ENCODE results near the gene CBX1. TPM values are rescaled to one million over a fixed set of nuclear protein-coding genes. Genes with fewer than 3 reads are reported as not detected.

The CBX1 gene
- total and polyA plus RNA-seq, 2 of the 4 experiments (the other 2 are of a cell fraction) = 35.0 to 54.9 TPM

GRCh38 chr17:48129981-48130380, 28.7 kb upstream of the CBX1 start:
- no peak overlapping the region for H2BK20ac ChIP-seq (ENCODE audit: low read depth, low read length)
- H4K20me1 ChIP-seq (ENCODE audit: insufficient read depth, low read length) = no peaks in the 10 kb centered on the region
- intact Hi-C loops (cut with micrococcal nuclease) = loop anchor here (2.0 kb wide), 1 partner anchor 55 kb away; no protein-coding TSS in a partner anchor
- H3K9me1 ChIP-seq (ENCODE audit: insufficient read depth, low read length) = no peaks in the 10 kb centered on the region
- no peak overlapping the region for H3K4me2 ChIP-seq (ENCODE audit: low read depth, low read length)
- no peak overlapping the region for H4K91ac ChIP-seq (ENCODE audit: insufficient read depth, low read depth, low read length)
- H2BK15ac ChIP-seq (ENCODE audit: low read depth, low read length) = no peak overlapping the region
- no peak overlapping the region for H4K5ac ChIP-seq (ENCODE audit: low read depth, low read length)
- no peak for ATAC-seq (ENCODE audit: low read depth)
- H2AK5ac ChIP-seq (ENCODE audit: low read depth, low read length) = no peak overlapping the region
- dilution Hi-C loops (cut with HindIII; ENCODE audit: low sequenced_read_pairs, unreplicated experiment) = no loop called here
- in situ Hi-C loops (cut with MboI; ENCODE audit: low sequenced_read_pairs) = loop anchor here (5.0 kb wide), 1 partner anchor 103 kb away; no protein-coding TSS in a partner anchor
- 80% methylated on average over 1 of the region's 5 CpGs; no CpG with 5 or more reads in 1 of the 2 experiments for WGBS, 2 experiments (ENCODE audit: extremely low coverage in 2 of 2, insufficient read length in 1 of 2)
- H2BK5ac ChIP-seq (ENCODE audit: low read depth, low read length, poor library complexity, severe bottlenecking) = no peak overlapping the region
- no peak overlapping the region for H2AFZ ChIP-seq (replicated peaks; ENCODE audit: low read length, poor library complexity)
- POLR2A ChIA-PET (ENCODE audit: unreplicated experiment) = no interaction called here
- H3K27me3 ChIP-seq (ENCODE audit: control insufficient read depth, insufficient read depth, low read length) = peaks cover 10% of the 10 kb centered on the region
- peaks cover 2% of the 10 kb centered on the region; the same call in 1 of the 2 replicates for H3K36me3 ChIP-seq (ENCODE audit: control insufficient read depth, insufficient read depth, low read length)
- H4K8ac ChIP-seq (ENCODE audit: low read depth in 2 of 2, low read length in 2 of 2) = no peak overlapping the region
- no peak for TF ChIP-seq MAFK (IDR thresholded peaks at IDR 0.05; ENCODE audit: low read depth, low read length)
- TF ChIP-seq BHLHE40 (IDR thresholded peaks at IDR 0.05; ENCODE audit: low read depth, low read length) = no peak
- no peak for TF ChIP-seq CHD1 (IDR thresholded peaks at IDR 0.05; ENCODE audit: low read depth, low read length)
- no peak for TF ChIP-seq RAD21 (IDR thresholded peaks at IDR 0.05; ENCODE audit: low read length)
- TF ChIP-seq, protein P1, sequence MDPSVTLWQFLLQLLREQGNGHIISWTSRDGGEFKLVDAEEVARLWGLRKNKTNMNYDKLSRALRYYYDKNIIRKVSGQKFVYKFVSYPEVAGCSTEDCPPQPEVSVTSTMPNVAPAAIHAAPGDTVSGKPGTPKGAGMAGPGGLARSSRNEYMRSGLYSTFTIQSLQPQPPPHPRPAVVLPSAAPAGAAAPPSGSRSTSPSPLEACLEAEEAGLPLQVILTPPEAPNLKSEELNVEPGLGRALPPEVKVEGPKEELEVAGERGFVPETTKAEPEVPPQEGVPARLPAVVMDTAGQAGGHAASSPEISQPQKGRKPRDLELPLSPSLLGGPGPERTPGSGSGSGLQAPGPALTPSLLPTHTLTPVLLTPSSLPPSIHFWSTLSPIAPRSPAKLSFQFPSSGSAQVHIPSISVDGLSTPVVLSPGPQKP (IDR thresholded peaks at IDR 0.05; ENCODE audit: borderline replicate concordance, low read depth, low read length) = no peak
- no peak for TF ChIP-seq RFX5 (IDR thresholded peaks at IDR 0.05; ENCODE audit: low read depth, low read length)
- TF ChIP-seq CEBPB (IDR thresholded peaks at IDR 0.05; ENCODE audit: low read depth, low read length) = no peak
- TF ChIP-seq MAZ (IDR thresholded peaks at IDR 0.05; ENCODE audit: borderline replicate concordance, low read depth, low read length) = no peak
- TF ChIP-seq RCOR1 (IDR thresholded peaks at IDR 0.05; ENCODE audit: insufficient replicate concordance, low read length) = no peak
- TF ChIP-seq POLR2A (IDR thresholded peaks at IDR 0.05; ENCODE audit: low read depth, low read length) = no peak
- TF ChIP-seq MXI1 (IDR thresholded peaks at IDR 0.05; ENCODE audit: borderline replicate concordance, low read depth, low read length) = no peak
- no peak for TF ChIP-seq FOS (IDR thresholded peaks at IDR 0.05; ENCODE audit: low read depth, low read length)
- TF ChIP-seq USF2 (IDR thresholded peaks at IDR 0.05; ENCODE audit: low read depth, low read length) = no peak
- TF ChIP-seq SMC3 (IDR thresholded peaks at IDR 0.05; ENCODE audit: low read depth, low read length) = no peak
- no peak for TF ChIP-seq NFE2L2 (IDR thresholded peaks at IDR 0.05; ENCODE audit: low read depth, low read length)
- TF ChIP-seq, protein P2, sequence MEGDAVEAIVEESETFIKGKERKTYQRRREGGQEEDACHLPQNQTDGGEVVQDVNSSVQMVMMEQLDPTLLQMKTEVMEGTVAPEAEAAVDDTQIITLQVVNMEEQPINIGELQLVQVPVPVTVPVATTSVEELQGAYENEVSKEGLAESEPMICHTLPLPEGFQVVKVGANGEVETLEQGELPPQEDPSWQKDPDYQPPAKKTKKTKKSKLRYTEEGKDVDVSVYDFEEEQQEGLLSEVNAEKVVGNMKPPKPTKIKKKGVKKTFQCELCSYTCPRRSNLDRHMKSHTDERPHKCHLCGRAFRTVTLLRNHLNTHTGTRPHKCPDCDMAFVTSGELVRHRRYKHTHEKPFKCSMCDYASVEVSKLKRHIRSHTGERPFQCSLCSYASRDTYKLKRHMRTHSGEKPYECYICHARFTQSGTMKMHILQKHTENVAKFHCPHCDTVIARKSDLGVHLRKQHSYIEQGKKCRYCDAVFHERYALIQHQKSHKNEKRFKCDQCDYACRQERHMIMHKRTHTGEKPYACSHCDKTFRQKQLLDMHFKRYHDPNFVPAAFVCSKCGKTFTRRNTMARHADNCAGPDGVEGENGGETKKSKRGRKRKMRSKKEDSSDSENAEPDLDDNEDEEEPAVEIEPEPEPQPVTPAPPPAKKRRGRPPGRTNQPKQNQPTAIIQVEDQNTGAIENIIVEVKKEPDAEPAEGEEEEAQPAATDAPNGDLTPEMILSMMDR (conservative IDR thresholded peaks at IDR 0.05; ENCODE audit: low read depth, low read length) = no peak
- CTCF ChIA-PET = interaction anchor here (2.7 kb wide), 1 partner anchor 104 kb away, joined by 18 read pairs; no protein-coding TSS in a partner anchor
- H3K56ac ChIP-seq (ENCODE audit: extremely low read depth, insufficient read depth, low read length) = no peak overlapping the region
- no peak overlapping the region for H2AK9ac ChIP-seq (replicated peaks; ENCODE audit: low read depth, low read length, poor library complexity)
- no peaks in the 10 kb centered on the region for H3K4me1 ChIP-seq (ENCODE audit: control insufficient read depth, insufficient read depth, low read length)
- H3K14ac ChIP-seq (replicated peaks; ENCODE audit: low read depth, low read length) = no peak overlapping the region
- no peak overlapping the region for H3K27ac ChIP-seq (ENCODE audit: insufficient read depth, low read length)
- DNase-seq = no peak
- no peaks in the 10 kb centered on the region for H3K9me3 ChIP-seq (ENCODE audit: control insufficient read depth, insufficient read depth, low read length)
- no TSS peak for BruUV-seq (replicated peaks)
- no peak overlapping the region for H3K4ac ChIP-seq (ENCODE audit: low read depth, low read length)
- no peak overlapping the region for H2BK120ac ChIP-seq (ENCODE audit: low read depth, low read length)
- H3K23ac ChIP-seq (ENCODE audit: low read depth, low read length) = no peak overlapping the region
- no peaks in the 10 kb centered on the region for H3K79me1 ChIP-seq (ENCODE audit: low read depth in 1 of 2, low read length in 2 of 2)
- H3K9ac ChIP-seq (ENCODE audit: low read depth, low read length) = no peak overlapping the region
- H3K4me3 ChIP-seq (ENCODE audit: insufficient read depth, low read depth, low read length) = no peak overlapping the region
- no peak overlapping the region for H3K18ac ChIP-seq (ENCODE audit: low read depth, low read length)
